Vagina (tissue), 2 donors: ENCODE measurements around the gene BRD3OS.

Experiments
- POLR2A ChIP-seq, 2 donors: fragments of 450-650 bp; IDR thresholded peaks; one replicate each; pipeline ENCODE4 v1.6.1; 2017; ENCODE audit warnings: antibody characterized with exemption in 2 of 2, mild to moderate bottlenecking in 2 of 2, moderate library complexity in 2 of 2
- TF ChIP-seq, protein P1 (sequence below), 3 experiments: fragments of 450-650 bp in 2 of 3; fragments of 200-600 bp in 1 of 3; sonication (generic) in 1 of 3; IDR thresholded peaks; one replicate each; pipeline ENCODE4 v1.5.1; 2017 to 2019; ENCODE audit warnings: antibody characterized with exemption in 3 of 3, mild to moderate bottlenecking in 2 of 3, moderate library complexity in 2 of 3

DNA sequence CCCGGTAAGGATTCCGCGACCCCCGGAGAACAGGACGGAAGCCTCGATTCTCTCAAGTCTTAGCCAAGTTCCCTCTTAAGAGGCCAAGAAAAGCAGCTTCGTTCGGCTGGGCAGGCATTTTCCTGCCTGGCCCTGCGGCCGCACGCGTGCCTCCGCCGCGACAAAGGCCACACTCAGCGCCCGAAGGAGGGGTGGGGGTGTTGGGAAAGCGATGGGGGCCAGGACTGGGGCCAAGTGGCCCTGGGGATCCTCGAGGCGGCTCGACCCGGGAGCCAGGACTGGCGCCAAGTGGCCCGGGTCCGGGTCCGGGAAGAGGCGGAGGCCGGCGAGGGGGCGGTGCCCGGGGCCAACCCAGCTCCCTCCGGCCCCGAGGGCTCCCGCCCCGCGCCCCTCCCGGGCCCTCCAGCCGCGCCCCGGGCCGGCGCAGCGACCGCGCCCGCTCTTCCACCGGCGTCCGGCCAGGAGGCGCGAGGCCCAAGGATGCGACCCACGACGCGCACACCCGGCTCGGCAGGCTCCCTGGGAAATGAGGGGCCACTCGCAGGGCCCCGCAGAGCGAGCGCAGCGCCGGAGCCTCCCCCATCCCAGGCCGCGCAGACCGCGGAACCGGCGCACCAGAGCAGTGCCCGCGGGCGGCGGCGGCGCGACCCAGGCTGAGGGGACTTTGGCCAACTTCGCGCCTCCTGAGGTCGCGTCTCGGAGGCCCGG lies 33.9 kb upstream of the BRD3OS start:
- TF ChIP-seq, protein P1, sequence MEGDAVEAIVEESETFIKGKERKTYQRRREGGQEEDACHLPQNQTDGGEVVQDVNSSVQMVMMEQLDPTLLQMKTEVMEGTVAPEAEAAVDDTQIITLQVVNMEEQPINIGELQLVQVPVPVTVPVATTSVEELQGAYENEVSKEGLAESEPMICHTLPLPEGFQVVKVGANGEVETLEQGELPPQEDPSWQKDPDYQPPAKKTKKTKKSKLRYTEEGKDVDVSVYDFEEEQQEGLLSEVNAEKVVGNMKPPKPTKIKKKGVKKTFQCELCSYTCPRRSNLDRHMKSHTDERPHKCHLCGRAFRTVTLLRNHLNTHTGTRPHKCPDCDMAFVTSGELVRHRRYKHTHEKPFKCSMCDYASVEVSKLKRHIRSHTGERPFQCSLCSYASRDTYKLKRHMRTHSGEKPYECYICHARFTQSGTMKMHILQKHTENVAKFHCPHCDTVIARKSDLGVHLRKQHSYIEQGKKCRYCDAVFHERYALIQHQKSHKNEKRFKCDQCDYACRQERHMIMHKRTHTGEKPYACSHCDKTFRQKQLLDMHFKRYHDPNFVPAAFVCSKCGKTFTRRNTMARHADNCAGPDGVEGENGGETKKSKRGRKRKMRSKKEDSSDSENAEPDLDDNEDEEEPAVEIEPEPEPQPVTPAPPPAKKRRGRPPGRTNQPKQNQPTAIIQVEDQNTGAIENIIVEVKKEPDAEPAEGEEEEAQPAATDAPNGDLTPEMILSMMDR (IDR thresholded peaks at IDR 0.05), result no peak
- TF ChIP-seq POLR2A (IDR thresholded peaks at IDR 0.05), result no peak
